ENCODE measurements around the gene CLMP. TPM values are rescaled to one million over a fixed set of nuclear protein-coding genes. Genes with fewer than 3 reads are reported as not detected.
"Not testable (repeated sequence)": the region's sequence is repeated elsewhere in the genome, so short reads cannot be mapped to it uniquely, and the experiment has no call there.

Gene CLMP
- total RNA-seq, 2 experiments from 2014 or later: 0.14 to 0.15 TPM

GRCh38 chr11:123063826-123064657 lies 131.0 kb downstream of the CLMP start:
- H3K36me3 Mint-ChIP-seq (ENCODE audit: low read depth): peaks cover 34% of the 10 kb centered on the region
- DNase-seq: peak; percentile 61

GRCh38 chr11:123062892-123063825 lies 131.9 kb downstream of the CLMP start:
- peaks cover 35% of the 10 kb centered on the region for H3K4me1 Mint-ChIP-seq (ENCODE audit: low read depth)
- DNase-seq: peak; percentile 53
- H3K27me3 Mint-ChIP-seq (ENCODE audit: low read depth): no peaks in the 10 kb centered on the region
- intact Hi-C loops (cut with micrococcal nuclease): loop anchor here (1.0 to 10.0 kb wide), 16 partner anchors 7 to 1682 kb away; partner anchors contain the start of genes BSX and GRAMD1B
- H3K27ac Mint-ChIP-seq: peak overlapping the region; percentile 99
- CTCF ChIA-PET: interaction anchor here (0.6 to 2.3 kb wide), 7 partner anchors 9 to 199 kb away, joined by 3 to 13 read pairs (median 3); no protein-coding TSS in a partner anchor
- H3K4me3 Mint-ChIP-seq: peak overlapping the region; percentile 97
- no peaks in the 10 kb centered on the region for H3K9me3 Mint-ChIP-seq
- peaks cover 43% of the 10 kb centered on the region for H3K36me3 Mint-ChIP-seq (ENCODE audit: low read depth)

More at GRCh38 chr11:123063826-123064657, 131.0 kb downstream of the CLMP start:
- Mint-ChIP-seq H3K9me3 (no peaks in the 10 kb centered on the region), H3K4me3 (peak overlapping the region; percentile 97), H3K27ac (peak overlapping the region; percentile 99), H3K27me3 (ENCODE audit: low read depth) (no peaks in the 10 kb centered on the region), H3K4me1 (ENCODE audit: low read depth) (peaks cover 34% of the 10 kb centered on the region)
- intact Hi-C loops (cut with micrococcal nuclease): loop anchor here (2.0 to 10.0 kb wide), 9 partner anchors 38 to 1681 kb away; partner anchors contain the start of genes BSX and GRAMD1B
- CTCF ChIA-PET: interaction anchor here (1.0 to 2.3 kb wide), 6 partner anchors 10 to 198 kb away, joined by 3 to 13 read pairs (median 4); no protein-coding TSS in a partner anchor

GRCh38 chr11:123062158-123062891 lies 132.7 kb downstream of the CLMP start:
- H3K36me3 Mint-ChIP-seq (ENCODE audit: low read depth): peaks cover 51% of the 10 kb centered on the region

GRCh38 chr11:123061403-123062157 lies 133.5 kb downstream of the CLMP start, which contains the start of gene HSPA8:
HSPA8 (minus strand) TSS chr11:123062136; CDS start chr11:123061324, 812 bp downstream.
- Mint-ChIP-seq H3K4me3 (peak within 1 kb of the TSS; percentile 97), H3K4me1 (ENCODE audit: low read depth) (peaks cover 46% of the 10 kb centered on the region), H3K27ac (peak within 1 kb of the TSS; percentile 99), H3K9me3 (no peaks in the 10 kb centered on the region), H3K27me3 (ENCODE audit: low read depth) (no peaks in the 10 kb centered on the region), H3K36me3 (ENCODE audit: low read depth) (peaks cover 59% of the 10 kb centered on the region)
- DNase-seq: peak; percentile 59
- intact Hi-C loops (cut with micrococcal nuclease): loop anchor here (1.0 to 10.0 kb wide), 16 partner anchors 9 to 1683 kb away; partner anchors contain the start of genes BSX and GRAMD1B
- CTCF ChIA-PET: interaction anchor here (0.7 to 1.3 kb wide), 5 partner anchors 25 to 49 kb away, joined by 3 to 6 read pairs (median 3); no protein-coding TSS in a partner anchor

More at GRCh38 chr11:123062158-123062891, 132.7 kb downstream of the CLMP start:
- Mint-ChIP-seq H3K9me3 (no peaks in the 10 kb centered on the region), H3K27ac (peak overlapping the region; percentile 99), H3K4me3 (peak overlapping the region; percentile 97), H3K4me1 (ENCODE audit: low read depth) (peaks cover 40% of the 10 kb centered on the region), H3K27me3 (ENCODE audit: low read depth) (no peaks in the 10 kb centered on the region)
- intact Hi-C loops (cut with micrococcal nuclease): loop anchor here (1.0 to 10.0 kb wide), 16 partner anchors 8 to 1682 kb away; partner anchors contain the start of genes BSX and GRAMD1B
- CTCF ChIA-PET: interaction anchor here (0.7 to 1.3 kb wide), 6 partner anchors 19 to 48 kb away, joined by 3 to 6 read pairs (median 3); no protein-coding TSS in a partner anchor
- DNase-seq: peak; percentile 100

GRCh38 chr11:123060277-123061000 lies 134.6 kb downstream of the CLMP start:
- Mint-ChIP-seq H3K27me3 (ENCODE audit: low read depth) (no peaks in the 10 kb centered on the region), H3K4me3 (peak overlapping the region; percentile 97), H3K9me3 (no peaks in the 10 kb centered on the region), H3K36me3 (ENCODE audit: low read depth) (peaks cover 68% of the 10 kb centered on the region), H3K4me1 (ENCODE audit: low read depth) (peaks cover 45% of the 10 kb centered on the region), H3K27ac (peak overlapping the region; percentile 99)
- intact Hi-C loops (cut with micrococcal nuclease): loop anchor here (5.0 to 10.0 kb wide), 4 partner anchors 42 to 1684 kb away; no protein-coding TSS in a partner anchor
- CTCF ChIA-PET: interaction anchor here (1.1 to 1.5 kb wide), 2 partner anchors 42 to 43 kb away, joined by 3 to 5 read pairs; no protein-coding TSS in a partner anchor
- no peak for DNase-seq

GRCh38 chr11:123059041-123059920 lies 135.8 kb downstream of the CLMP start:
- Mint-ChIP-seq H3K4me3 (peak overlapping the region; percentile 97), H3K36me3 (ENCODE audit: low read depth) (peaks cover 69% of the 10 kb centered on the region), H3K4me1 (ENCODE audit: low read depth) (peaks cover 40% of the 10 kb centered on the region), H3K27ac (peak overlapping the region; percentile 99)
- H3K9me3 Mint-ChIP-seq; H3K27me3 Mint-ChIP-seq (ENCODE audit: low read depth); DNase-seq: not testable (repeated sequence)
- intact Hi-C loops (cut with micrococcal nuclease): loop anchor here (1.0 to 10.0 kb wide), 2 partner anchors 188 to 264 kb away; no protein-coding TSS in a partner anchor
- CTCF ChIA-PET: interaction anchor here (1.5 kb wide), 1 partner anchor 44 kb away, joined by 5 read pairs; no protein-coding TSS in a partner anchor

GRCh38 chr11:123057661-123058305 lies 137.3 kb downstream of the CLMP start:
- Mint-ChIP-seq H3K9me3 (no peaks in the 10 kb centered on the region), H3K36me3 (ENCODE audit: low read depth) (peaks cover 67% of the 10 kb centered on the region), H3K27ac (peak overlapping the region; percentile 99), H3K27me3 (ENCODE audit: low read depth) (no peaks in the 10 kb centered on the region), H3K4me3 (peak overlapping the region; percentile 97), H3K4me1 (ENCODE audit: low read depth) (peaks cover 37% of the 10 kb centered on the region)
- peak; percentile 26 for DNase-seq
- intact Hi-C loops (cut with micrococcal nuclease): loop anchor here (10.0 kb wide), 1 partner anchor 263 kb away; no protein-coding TSS in a partner anchor
- CTCF ChIA-PET: interaction anchor here (0.9 to 1.5 kb wide), 4 partner anchors 10 to 189 kb away, joined by 3 to 6 read pairs (median 4); no protein-coding TSS in a partner anchor

- DNase-seq: no peak
- H3K9me3 Mint-ChIP-seq: no peaks in the 10 kb centered on the region
- H3K27ac Mint-ChIP-seq: peak overlapping the region; percentile 99
- H3K36me3 Mint-ChIP-seq (ENCODE audit: low read depth): peaks cover 66% of the 10 kb centered on the region
- H3K27me3 Mint-ChIP-seq (ENCODE audit: low read depth): no peaks in the 10 kb centered on the region
- H3K4me3 Mint-ChIP-seq: peak overlapping the region; percentile 97
- intact Hi-C loops (cut with micrococcal nuclease): loop anchor here (10.0 kb wide), 1 partner anchor 262 kb away; no protein-coding TSS in a partner anchor
- CTCF ChIA-PET: interaction anchor here (0.7 to 1.5 kb wide), 6 partner anchors 10 to 190 kb away, joined by 3 to 6 read pairs (median 3); no protein-coding TSS in a partner anchor
- H3K4me1 Mint-ChIP-seq (ENCODE audit: low read depth): peaks cover 37% of the 10 kb centered on the region
Measured at GRCh38 chr11:123056835-123057491, 138.1 kb downstream of the CLMP start.

All from activated naive CD4-positive, alpha-beta T cell treated with anti-CD3 and anti-CD28 coated beads for 36 hours (primary cell).